Neural progenitor cell (in vitro differentiated cells): ENCODE measurements around the gene HIRA.

Experiments used
- EZH2 ChIP-seq: fragments of 200-600 bp; sonication (generic); IDR thresholded peaks from 2 replicates; pipeline ENCODE4 v1.6.1; 2017; ENCODE audit warnings: antibody characterized with exemption, mild to moderate bottlenecking, moderate library complexity
- TF ChIP-seq, protein P1 (sequence below): fragments of 200-600 bp; sonication (generic); IDR thresholded peaks from 2 replicates; pipeline ENCODE4 v1.5.1; 2017; ENCODE audit warnings: antibody characterized with exemption, mild to moderate bottlenecking

GRCh38 chr22:19434401-19434800, 2.9 kb upstream of the HIRA start:
- TF ChIP-seq, protein P1, sequence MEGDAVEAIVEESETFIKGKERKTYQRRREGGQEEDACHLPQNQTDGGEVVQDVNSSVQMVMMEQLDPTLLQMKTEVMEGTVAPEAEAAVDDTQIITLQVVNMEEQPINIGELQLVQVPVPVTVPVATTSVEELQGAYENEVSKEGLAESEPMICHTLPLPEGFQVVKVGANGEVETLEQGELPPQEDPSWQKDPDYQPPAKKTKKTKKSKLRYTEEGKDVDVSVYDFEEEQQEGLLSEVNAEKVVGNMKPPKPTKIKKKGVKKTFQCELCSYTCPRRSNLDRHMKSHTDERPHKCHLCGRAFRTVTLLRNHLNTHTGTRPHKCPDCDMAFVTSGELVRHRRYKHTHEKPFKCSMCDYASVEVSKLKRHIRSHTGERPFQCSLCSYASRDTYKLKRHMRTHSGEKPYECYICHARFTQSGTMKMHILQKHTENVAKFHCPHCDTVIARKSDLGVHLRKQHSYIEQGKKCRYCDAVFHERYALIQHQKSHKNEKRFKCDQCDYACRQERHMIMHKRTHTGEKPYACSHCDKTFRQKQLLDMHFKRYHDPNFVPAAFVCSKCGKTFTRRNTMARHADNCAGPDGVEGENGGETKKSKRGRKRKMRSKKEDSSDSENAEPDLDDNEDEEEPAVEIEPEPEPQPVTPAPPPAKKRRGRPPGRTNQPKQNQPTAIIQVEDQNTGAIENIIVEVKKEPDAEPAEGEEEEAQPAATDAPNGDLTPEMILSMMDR: no peak
- no peak for TF ChIP-seq EZH2
